Calu3 (cell line): ENCODE measurements around the gene ASB13. TPM values are rescaled to one million over a fixed set of nuclear protein-coding genes. Genes with fewer than 3 reads are reported as not detected.

Experiments
- BruUV-seq: library from RNA; stranded (reverse); fragments of 400-500 nt; replicated peaks from 2 replicates; lab custom pipeline; 2021; lab: Mats Ljungman, UMichigan
- CTCF ChIA-PET: fragments of 300-600 bp; sonication (Branson Sonifier 250); formaldehyde crosslinking; loops from one replicate; lab custom pipeline; 2022; ENCODE audit warnings: antibody characterized with exemption; lab: Charles Lee
- DNase-seq: peaks from one replicate; pipeline ENCODE4 v3.0.0; 2022
- H3K27ac Mint-ChIP-seq: one replicate; pipeline ENCODE4 v1.8.0; 2022; ENCODE audit warnings: mixed read lengths; ENCODE audit not compliant: unreplicated experiment
- H3K27me3 Mint-ChIP-seq: one replicate; pipeline ENCODE4 v1.8.0; 2022; ENCODE audit warnings: mixed read lengths; ENCODE audit not compliant: unreplicated experiment
- H3K36me3 Mint-ChIP-seq: one replicate; pipeline ENCODE4 v1.8.0; 2022; ENCODE audit warnings: mild to moderate bottlenecking, moderate library complexity, mixed read lengths; ENCODE audit not compliant: insufficient read depth, unreplicated experiment
- H3K4me1 Mint-ChIP-seq: one replicate; pipeline ENCODE4 v1.8.0; 2022; ENCODE audit warnings: mild to moderate bottlenecking, low read depth, mixed read lengths; ENCODE audit not compliant: unreplicated experiment
- H3K4me3 Mint-ChIP-seq: one replicate; pipeline ENCODE4 v1.8.0; 2022; ENCODE audit warnings: mild to moderate bottlenecking, low read depth, moderate library complexity, mixed read lengths; ENCODE audit not compliant: unreplicated experiment
- H3K9me3 Mint-ChIP-seq: one replicate; pipeline ENCODE4 v1.8.0; 2022; ENCODE audit warnings: low read depth, mixed read lengths; ENCODE audit not compliant: unreplicated experiment
- CTCF ChIP-seq: fragments of 200-600 bp; IDR thresholded peaks from one replicate; pipeline ENCODE4 v1.8.0; 2022; ENCODE audit warnings: antibody characterized with exemption; ENCODE audit not compliant: unreplicated experiment
- intact Hi-C: fragments of 100-400 bp; cut with micrococcal nuclease; formaldehyde crosslinking; loops from one replicate; pipeline ENCODE4 v1.10.0; 2022; ENCODE audit not compliant: unreplicated experiment
- total RNA-seq: library from RNA; stranded (reverse); gene quantifications from 2 replicates; pipeline ENCODE4 v1.2.3, GENCODE V29; 2022

Gene ASB13
- total RNA-seq, 1 experiment from 2014 or later, result 21.6 TPM

DNA sequence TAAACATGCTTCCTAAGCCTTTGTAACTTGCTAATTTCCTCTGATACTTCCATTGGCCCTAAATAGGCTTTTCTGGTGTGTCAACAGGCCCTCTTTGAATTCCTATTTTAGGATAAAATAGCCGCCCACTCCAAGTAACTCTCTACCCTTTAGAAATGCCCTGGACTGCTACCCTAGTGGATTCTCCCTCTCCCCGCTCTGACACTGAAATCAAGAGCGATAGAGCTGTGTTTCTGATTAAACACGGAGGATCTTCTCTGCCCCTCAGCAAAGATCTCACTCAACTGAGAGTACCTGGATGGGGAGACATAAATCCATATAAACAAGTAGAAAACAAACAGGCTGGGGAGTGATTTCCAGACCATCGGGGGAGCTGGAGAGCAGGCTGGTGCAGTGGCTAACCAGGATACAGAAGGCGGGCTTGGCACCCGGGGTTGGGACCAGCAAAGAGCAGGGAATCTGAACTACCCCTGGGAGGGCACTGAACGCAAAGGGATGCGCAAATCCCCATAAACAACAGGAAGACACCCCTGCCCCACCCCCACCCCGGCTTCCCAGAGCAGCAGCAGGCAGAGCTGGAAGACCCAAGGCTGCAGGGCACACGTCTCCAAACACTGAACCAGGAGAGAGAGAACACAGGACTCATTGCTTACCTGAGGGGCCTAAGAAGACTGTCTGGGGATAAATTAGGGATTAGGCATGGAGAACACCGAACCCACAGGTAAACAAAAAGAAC lies 2.5 kb downstream of the ASB13 start:
- Mint-ChIP-seq H3K9me3 (no peaks in the 10 kb centered on the region), H3K36me3 (peaks cover 31% of the 10 kb centered on the region), H3K27ac (no peak overlapping the region), H3K4me3 (no peak overlapping the region), H3K27me3 (no peaks in the 10 kb centered on the region), H3K4me1 (peaks cover 33% of the 10 kb centered on the region)
- BruUV-seq, result no TSS peak
- DNase-seq, result peak; percentile 11
- CTCF ChIA-PET, result interaction anchor here (0.5 kb wide), 1 partner anchor 72 kb away, joined by 3 read pairs; no protein-coding TSS in a partner anchor
- no peak for TF ChIP-seq CTCF
- intact Hi-C loops, result no loop called here

GRCh38 chr10:5662708-5663579 lies 3.5 kb downstream of the ASB13 start:
- DNase-seq, result no peak
- H3K4me3 Mint-ChIP-seq, result no peak overlapping the region
- H3K27me3 Mint-ChIP-seq, result no peaks in the 10 kb centered on the region
- no peaks in the 10 kb centered on the region for H3K9me3 Mint-ChIP-seq
- H3K4me1 Mint-ChIP-seq, result peaks cover 33% of the 10 kb centered on the region
- H3K27ac Mint-ChIP-seq, result no peak overlapping the region
- intact Hi-C loops, result no loop called here
- CTCF ChIA-PET, result no interaction called here
- TSS peak; percentile 8 for BruUV-seq
- peaks cover 31% of the 10 kb centered on the region for H3K36me3 Mint-ChIP-seq
- no peak for TF ChIP-seq CTCF

DNA sequence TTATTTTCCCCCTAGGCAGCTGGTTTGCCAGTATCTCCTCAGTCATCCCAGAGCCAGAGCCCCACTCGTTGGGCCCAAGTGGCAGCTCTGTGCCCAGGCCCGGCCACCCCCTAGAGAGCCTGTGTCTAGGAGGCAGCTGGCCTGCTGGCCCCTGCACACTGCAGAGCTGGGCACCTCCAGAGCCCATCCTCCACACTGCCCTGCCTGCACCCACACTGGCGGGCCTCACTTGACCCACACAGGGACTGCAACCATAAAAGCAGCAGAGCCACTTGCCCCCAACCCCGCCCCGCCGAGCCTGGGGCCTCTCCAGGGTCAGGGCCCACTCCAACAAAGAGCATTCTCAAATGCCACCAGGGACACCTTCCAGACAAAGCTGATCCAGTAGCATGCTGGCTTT lies 5.4 kb downstream of the ASB13 start:
- peak overlapping the region; percentile 85 for H3K27ac Mint-ChIP-seq
- H3K4me1 Mint-ChIP-seq, result peaks cover 33% of the 10 kb centered on the region
- TF ChIP-seq CTCF, result no peak
- BruUV-seq, result no TSS peak
- no peak for DNase-seq
- CTCF ChIA-PET, result no interaction called here
- H3K36me3 Mint-ChIP-seq, result peaks cover 20% of the 10 kb centered on the region
- H3K4me3 Mint-ChIP-seq, result peak overlapping the region; percentile 58
- intact Hi-C loops, result no loop called here
- H3K9me3 Mint-ChIP-seq, result no peaks in the 10 kb centered on the region
- H3K27me3 Mint-ChIP-seq, result no peaks in the 10 kb centered on the region

- Mint-ChIP-seq H3K36me3 (peaks cover 10% of the 10 kb centered on the region), H3K9me3 (no peaks in the 10 kb centered on the region), H3K4me3 (peak overlapping the region; percentile 58), H3K27me3 (no peaks in the 10 kb centered on the region), H3K27ac (peak overlapping the region; percentile 85), H3K4me1 (peaks cover 33% of the 10 kb centered on the region)
- intact Hi-C loops, result no loop called here
- CTCF ChIA-PET, result interaction anchor here (0.9 to 1.0 kb wide), 2 partner anchors 25 to 30 kb away, joined by 3 to 6 read pairs; partner anchors contain the start of gene TASOR2
- peak; percentile 14 for TF ChIP-seq CTCF
- peak; percentile 80 for DNase-seq
- BruUV-seq, result no TSS peak
Measured at GRCh38 chr10:5659702-5660528, 6.5 kb downstream of the ASB13 start.
